Kidney (tissue), 14 donors: ENCODE results near the gene NPAT. TPM values are rescaled to one million over a fixed set of nuclear protein-coding genes. Genes with fewer than 3 reads are reported as not detected.

Source experiments
- DNase-seq, 5 donors: peaks; one replicate each; pipeline ENCODE4 v3.0.0-alpha.2; 2013 to 2020
- FAIRE-seq: peaks from 2 replicates; lab custom pipeline; 2012; peaks lifted over from hg19 to GRCh38; lab: Jason Lieb, UNC
- H3K27ac ChIP-seq, 2 donors: one replicate each; pipeline ENCODE4 v1.7.0; 2013; ENCODE audit warnings: low read depth in 2 of 2, low read length in 2 of 2, inconsistent platforms in 1 of 2
- H3K27me3 ChIP-seq: one replicate; pipeline ENCODE4 v1.7.1; 2013; ENCODE audit warnings: low read length, inconsistent platforms; ENCODE audit not compliant: control insufficient read depth, insufficient read depth
- H3K36me3 ChIP-seq, 3 donors: one replicate each; pipeline versions ENCODE4 v1.7.0 to v1.7.1; 2013; ENCODE audit warnings: low read length in 3 of 3, control low read depth in 1 of 3, inconsistent platforms in 1 of 3; ENCODE audit not compliant: insufficient read depth in 3 of 3, control insufficient read depth in 2 of 3
- H3K4me1 ChIP-seq, 3 donors: one replicate each; pipeline versions ENCODE4 v1.7.0 to v1.7.1; 2013; ENCODE audit warnings: low read length in 3 of 3, inconsistent platforms in 1 of 3, low read depth in 1 of 3; ENCODE audit not compliant: control insufficient read depth in 2 of 3, insufficient read depth in 2 of 3
- H3K4me3 ChIP-seq, 3 donors: one replicate each; pipeline versions ENCODE4 v1.7.0 to v1.8.1; 2013; ENCODE audit warnings: low read length in 3 of 3, control low read depth in 1 of 3, inconsistent platforms in 1 of 3
- H3K9ac ChIP-seq, 3 donors: one replicate each; pipeline versions ENCODE4 v1.7.0 to v1.7.1; 2013; ENCODE audit warnings: low read length in 3 of 3, control low read depth in 1 of 3, inconsistent platforms in 1 of 3
- H3K9me3 ChIP-seq, 3 donors: one replicate each; pipeline versions ENCODE4 v1.7.0 to v1.7.1; 2013; ENCODE audit warnings: low read length in 3 of 3, control low read depth in 1 of 3, inconsistent platforms in 1 of 3; ENCODE audit not compliant: control insufficient read depth in 2 of 3, insufficient read depth in 1 of 3
- intact Hi-C: fragments of 100-400 bp; cut with DNase I; formaldehyde crosslinking; loops from one replicate; pipeline ENCODE4 v1.11.1; 2022
- polyA plus RNA-seq: library from polyadenylated mRNA; stranded (reverse); fragments of 350-450 nt; fragmentation: Illumina TruSeq; extraction: RNeasy Lipid Tissue Mini Kit (QIAGEN cat#74804); gene quantifications from one replicate; pipeline ENCODE4 v1.2.3, GENCODE V29; 2014; ENCODE audit warnings: low read depth, low replicate concordance; ENCODE audit not compliant: insufficient read depth
- total RNA-seq: library from RNA; stranded (reverse); fragmentation: NEBNext Ultra II Directional; extraction: Animal tissue kit (Norgen Biotek cat#: 25700); gene quantifications from one replicate; pipeline ENCODE4 v1.2.1, GENCODE V29; 2021
- TF ChIP-seq, protein P1 (sequence below): IDR thresholded peaks from 3 replicates; pipeline ENCODE4 v1.5.1; 2012; ENCODE audit warnings: mild to moderate bottlenecking, moderate library complexity, borderline replicate concordance; ENCODE audit not compliant: insufficient read depth; ENCODE audit errors: extremely low read depth
- donor health status: control.
- donor health status: control.
- donor health status: control.
- donor health status: control.
- donor health status: control.
- donor health status: DM: yes; HTN: yes; CAD: no.
- donor health status: Normal renal cell carcinoma (clear cell type).

Gene NPAT
- total and polyA plus RNA-seq, 2 donors from 2014 or later, result 2.5 to 17.6 TPM

DNA sequence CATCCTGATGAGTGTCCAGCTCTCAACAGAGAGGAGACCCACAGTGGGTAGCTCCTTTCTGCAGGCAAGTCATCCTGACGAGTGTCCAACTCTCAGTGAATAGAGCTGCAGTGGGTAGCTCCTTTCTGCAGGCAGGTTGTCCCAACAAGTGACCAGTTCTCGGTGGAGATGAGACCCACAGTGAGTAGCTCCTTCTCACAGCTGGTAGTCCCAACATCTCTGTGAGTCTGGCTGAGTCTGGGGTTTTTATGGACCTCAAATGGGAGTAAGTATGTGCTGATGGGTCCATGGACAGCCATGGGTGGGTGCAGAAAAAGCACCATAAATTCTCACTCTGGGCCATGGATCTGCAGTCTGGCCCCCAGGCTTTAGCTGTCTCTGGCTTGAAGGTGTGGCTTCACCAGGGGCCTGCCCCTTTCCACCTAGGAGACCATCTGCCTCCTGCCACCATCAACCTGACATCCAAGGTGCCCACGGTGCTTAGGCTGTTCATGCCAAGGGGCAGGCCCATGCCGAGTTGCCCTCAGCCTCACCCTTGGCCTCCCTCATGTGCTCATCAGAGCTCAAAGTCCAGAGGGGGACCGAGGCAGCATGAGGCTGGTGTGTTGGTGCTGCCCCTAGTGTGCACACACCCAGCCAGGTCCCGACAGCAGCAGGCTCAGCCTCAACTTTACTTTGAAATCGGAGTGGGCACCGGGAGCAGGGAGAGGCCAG, 15.3 kb downstream of the NPAT start:
- FAIRE-seq, result no peak
- H3K27ac ChIP-seq, result no peak overlapping the region

DNA sequence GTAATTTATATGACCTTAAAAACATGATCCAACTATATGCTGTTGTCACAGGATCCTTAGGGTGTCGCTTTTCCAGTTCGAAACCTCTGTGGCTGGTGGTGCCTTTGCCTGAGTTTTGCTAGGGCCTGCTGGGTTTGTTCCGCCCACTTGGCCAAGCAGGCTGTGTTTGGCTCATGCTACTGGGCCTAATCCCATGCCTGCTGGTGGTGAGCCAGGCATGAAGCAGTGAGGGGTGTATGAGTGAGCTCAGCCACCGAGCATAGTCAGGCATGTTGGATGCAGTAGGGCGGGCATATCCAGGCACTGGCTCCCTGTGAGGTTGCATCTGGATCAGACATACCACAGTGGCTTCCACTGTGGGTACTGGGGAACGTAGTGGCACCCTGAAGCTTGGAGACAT, 16.3 kb downstream of the NPAT start:
- FAIRE-seq (no peak), DNase-seq (no peak)
- Histone ChIP-seq H3K9me3 (peaks cover 0 to 2% (median 0%) of the 10 kb centered on the region in 3 donors), H3K9ac (no peak overlapping the region), H3K27me3 (no peaks in the 10 kb centered on the region), H3K27ac (no peak overlapping the region), H3K4me1 (no peaks in the 10 kb centered on the region), H3K36me3 (peaks cover 8 to 16% (median 9%) of the 10 kb centered on the region in 3 donors), H3K4me3 (no peak overlapping the region)
- TF ChIP-seq, protein P1, sequence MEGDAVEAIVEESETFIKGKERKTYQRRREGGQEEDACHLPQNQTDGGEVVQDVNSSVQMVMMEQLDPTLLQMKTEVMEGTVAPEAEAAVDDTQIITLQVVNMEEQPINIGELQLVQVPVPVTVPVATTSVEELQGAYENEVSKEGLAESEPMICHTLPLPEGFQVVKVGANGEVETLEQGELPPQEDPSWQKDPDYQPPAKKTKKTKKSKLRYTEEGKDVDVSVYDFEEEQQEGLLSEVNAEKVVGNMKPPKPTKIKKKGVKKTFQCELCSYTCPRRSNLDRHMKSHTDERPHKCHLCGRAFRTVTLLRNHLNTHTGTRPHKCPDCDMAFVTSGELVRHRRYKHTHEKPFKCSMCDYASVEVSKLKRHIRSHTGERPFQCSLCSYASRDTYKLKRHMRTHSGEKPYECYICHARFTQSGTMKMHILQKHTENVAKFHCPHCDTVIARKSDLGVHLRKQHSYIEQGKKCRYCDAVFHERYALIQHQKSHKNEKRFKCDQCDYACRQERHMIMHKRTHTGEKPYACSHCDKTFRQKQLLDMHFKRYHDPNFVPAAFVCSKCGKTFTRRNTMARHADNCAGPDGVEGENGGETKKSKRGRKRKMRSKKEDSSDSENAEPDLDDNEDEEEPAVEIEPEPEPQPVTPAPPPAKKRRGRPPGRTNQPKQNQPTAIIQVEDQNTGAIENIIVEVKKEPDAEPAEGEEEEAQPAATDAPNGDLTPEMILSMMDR, result no peak
- intact Hi-C loops, result no loop called here

More for the DNA sequence above, 15.3 kb downstream of the NPAT start:
- Histone ChIP-seq H3K9ac (no peak overlapping the region), H3K9me3 (peaks cover 0 to 2% (median 0%) of the 10 kb centered on the region in 3 donors), H3K4me3 (no peak overlapping the region), H3K4me1 (no peaks in the 10 kb centered on the region), H3K27me3 (no peaks in the 10 kb centered on the region), H3K36me3 (peaks cover 8 to 16% (median 9%) of the 10 kb centered on the region in 3 donors)
- TF ChIP-seq, protein P1, result no peak
- intact Hi-C loops, result no loop called here
- no peak for DNase-seq

DNA sequence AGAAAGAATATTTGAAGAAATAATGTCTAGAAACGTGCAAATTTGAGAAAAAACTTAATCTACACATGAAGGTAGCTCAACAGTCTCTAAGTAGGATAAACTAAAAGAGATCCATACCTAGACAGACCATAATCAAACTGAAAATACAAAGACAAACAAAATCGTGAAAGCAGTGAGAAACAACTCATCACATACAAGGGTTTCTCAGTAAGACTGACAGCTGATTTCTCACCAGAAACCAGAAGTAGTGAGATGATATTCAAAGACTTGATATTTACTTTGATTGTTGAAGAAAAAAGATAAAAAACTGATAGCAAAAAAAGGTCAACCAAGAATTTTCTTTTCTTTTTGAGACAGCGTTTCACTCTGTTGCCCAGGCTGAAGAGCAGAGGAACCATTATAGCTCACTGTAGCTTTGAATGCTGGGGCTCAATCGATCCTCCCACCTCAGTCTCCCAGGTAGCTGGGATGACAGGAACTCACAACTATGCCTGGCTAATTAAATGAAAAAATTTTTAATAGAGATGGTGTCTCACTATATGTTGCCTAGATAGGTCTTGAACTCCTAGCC, 17.4 kb downstream of the NPAT start:
- Histone ChIP-seq H3K9ac (no peak overlapping the region), H3K27ac (no peak overlapping the region), H3K4me1 (no peaks in the 10 kb centered on the region), H3K36me3 (peaks cover 8 to 14% (median 9%) of the 10 kb centered on the region in 3 donors), H3K9me3 (peaks cover 0 to 2% (median 0%) of the 10 kb centered on the region in 3 donors), H3K4me3 (no peak overlapping the region), H3K27me3 (no peaks in the 10 kb centered on the region)
- DNase-seq (no peak), FAIRE-seq (no peak)
- TF ChIP-seq, protein P1, result no peak
- intact Hi-C loops, result no loop called here
